Tibial artery (tissue), 4 donors: Measurements from ENCODE around the gene NR2F1-AS1.

ENCODE experiments used
- DNase-seq, 2 donors: peaks; one replicate each; pipeline ENCODE4 v3.0.0-alpha.2; 2019
- H3K27ac ChIP-seq, 2 donors: fragments of 200-600 bp; sonication (generic) in 1 of 2; 1 replicate in 1 of 2; 2 replicates in 1 of 2; pipeline ENCODE4 v1.5.1; 2018 to 2019; ENCODE audit warnings: mild to moderate bottlenecking in 1 of 2
- H3K27me3 ChIP-seq, 2 donors: fragments of 200-600 bp; sonication (generic) in 1 of 2; one replicate each; pipeline versions ENCODE4 v1.5.1 to v1.6.0; 2016 to 2019
- H3K36me3 ChIP-seq, 3 donors: fragments of 200-600 bp; sonication (generic) in 2 of 3; one replicate each; pipeline ENCODE4 v1.5.1; 2016 to 2019; ENCODE audit warnings: mild to moderate bottlenecking in 2 of 3
- H3K4me1 ChIP-seq, 4 donors: fragments of 200-600 bp; sonication (generic) in 2 of 4; 1 replicate in 3 of 4; 2 replicates in 1 of 4; pipeline ENCODE4 v1.5.1; 2016 to 2019
- H3K4me3 ChIP-seq, 2 donors: fragments of 200-600 bp; sonication (generic) in 1 of 2; 1 replicate in 1 of 2; 2 replicates in 1 of 2; pipeline ENCODE4 v1.5.1; 2018 to 2019; ENCODE audit warnings: mild to moderate bottlenecking in 2 of 2
- H3K9me3 ChIP-seq, 3 donors: fragments of 200-600 bp; sonication (generic) in 1 of 3; one replicate each; pipeline ENCODE4 v1.5.1; 2016 to 2019
- intact Hi-C: fragments of 100-400 bp; cut with DNase I; formaldehyde crosslinking; loops from one replicate; pipeline ENCODE4 v1.15.0; 2023; ENCODE audit warnings: low total_unique reads
- TF ChIP-seq, protein P1 (sequence below), 2 experiments: fragments of 200-600 bp in 1 of 2; fragments of 450-650 bp in 1 of 2; IDR thresholded peaks; one replicate each; pipeline ENCODE4 v1.5.1; 2017 to 2019; ENCODE audit warnings: antibody characterized with exemption in 2 of 2, mild to moderate bottlenecking in 1 of 2, moderate library complexity in 1 of 2

Gene NR2F1-AS1

DNA sequence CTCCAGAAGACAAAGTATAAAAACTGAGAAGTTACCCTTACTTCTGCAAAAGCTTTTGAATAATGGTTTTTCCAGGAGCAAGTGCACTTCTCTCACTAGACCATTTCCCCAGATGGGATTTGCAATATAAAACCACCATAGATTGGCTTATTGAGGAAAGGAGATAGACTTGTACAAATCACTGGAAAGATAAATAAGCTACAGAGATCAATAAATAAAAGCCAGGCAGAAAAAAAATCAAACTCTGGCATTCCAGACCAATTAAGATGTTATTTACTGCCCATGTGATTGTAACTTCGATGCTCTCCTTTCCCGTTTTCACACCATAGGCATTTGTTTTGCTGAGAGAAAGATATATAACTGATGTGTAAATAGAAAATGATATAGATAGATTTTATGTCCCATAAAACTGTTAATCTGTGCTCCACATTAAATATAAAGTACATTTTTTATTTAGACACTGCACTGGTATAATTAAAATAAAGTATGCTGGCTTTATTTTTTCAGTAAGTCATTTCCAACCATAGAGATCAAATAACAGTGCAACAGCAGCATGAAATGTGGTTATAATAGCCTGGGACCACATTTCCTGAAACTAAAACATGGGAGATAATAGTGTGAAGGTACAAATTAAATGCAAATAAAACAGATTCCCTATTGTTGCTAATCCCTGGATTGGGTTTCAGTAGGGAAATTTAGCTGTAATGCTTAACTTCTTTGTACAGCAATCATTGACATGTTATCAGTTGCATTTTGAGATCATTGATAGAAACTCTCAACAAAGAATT, 177.7 kb downstream of the NR2F1-AS1 start:
- TF ChIP-seq, protein P1, sequence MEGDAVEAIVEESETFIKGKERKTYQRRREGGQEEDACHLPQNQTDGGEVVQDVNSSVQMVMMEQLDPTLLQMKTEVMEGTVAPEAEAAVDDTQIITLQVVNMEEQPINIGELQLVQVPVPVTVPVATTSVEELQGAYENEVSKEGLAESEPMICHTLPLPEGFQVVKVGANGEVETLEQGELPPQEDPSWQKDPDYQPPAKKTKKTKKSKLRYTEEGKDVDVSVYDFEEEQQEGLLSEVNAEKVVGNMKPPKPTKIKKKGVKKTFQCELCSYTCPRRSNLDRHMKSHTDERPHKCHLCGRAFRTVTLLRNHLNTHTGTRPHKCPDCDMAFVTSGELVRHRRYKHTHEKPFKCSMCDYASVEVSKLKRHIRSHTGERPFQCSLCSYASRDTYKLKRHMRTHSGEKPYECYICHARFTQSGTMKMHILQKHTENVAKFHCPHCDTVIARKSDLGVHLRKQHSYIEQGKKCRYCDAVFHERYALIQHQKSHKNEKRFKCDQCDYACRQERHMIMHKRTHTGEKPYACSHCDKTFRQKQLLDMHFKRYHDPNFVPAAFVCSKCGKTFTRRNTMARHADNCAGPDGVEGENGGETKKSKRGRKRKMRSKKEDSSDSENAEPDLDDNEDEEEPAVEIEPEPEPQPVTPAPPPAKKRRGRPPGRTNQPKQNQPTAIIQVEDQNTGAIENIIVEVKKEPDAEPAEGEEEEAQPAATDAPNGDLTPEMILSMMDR (IDR thresholded peaks at IDR 0.05): no peak

DNA sequence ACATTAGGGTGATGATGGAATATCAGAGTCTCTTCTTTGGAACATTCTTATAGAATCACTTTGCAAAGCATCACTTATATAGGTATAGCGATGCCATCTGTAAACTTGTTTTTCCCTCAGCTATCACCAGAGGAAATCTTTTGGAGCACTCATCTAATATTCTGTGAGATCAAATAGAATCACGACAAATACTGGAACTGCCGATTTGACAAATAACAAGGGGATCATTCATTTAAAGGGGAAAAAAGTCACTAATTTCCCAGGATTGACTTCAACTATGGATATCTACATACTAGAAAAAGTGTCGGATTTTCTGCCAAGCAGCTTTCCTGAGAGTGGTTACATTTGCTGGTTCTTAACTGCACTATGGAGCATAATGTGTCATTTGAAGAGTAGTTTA, 178.6 kb downstream of the NR2F1-AS1 start:
- Histone ChIP-seq H3K27me3 (no peaks in the 10 kb centered on the region), H3K9me3 (no peaks in the 10 kb centered on the region), H3K27ac (no peak overlapping the region), H3K4me3 (no peak overlapping the region), H3K36me3 (no peaks in the 10 kb centered on the region), H3K4me1 (no peaks in the 10 kb centered on the region)
- TF ChIP-seq, protein P1 (IDR thresholded peaks at IDR 0.05): no peak
- intact Hi-C loops: no loop called here
- no peak for DNase-seq

More for the DNA sequence above, 177.7 kb downstream of the NR2F1-AS1 start:
- no peaks in the 10 kb centered on the region for H3K9me3 ChIP-seq
- intact Hi-C loops: no loop called here
- no peaks in the 10 kb centered on the region for H3K36me3 ChIP-seq
- no peak for DNase-seq
- no peaks in the 10 kb centered on the region for H3K4me1 ChIP-seq
- no peaks in the 10 kb centered on the region for H3K27me3 ChIP-seq
- H3K4me3 ChIP-seq: no peak overlapping the region
- H3K27ac ChIP-seq: no peak overlapping the region

DNA sequence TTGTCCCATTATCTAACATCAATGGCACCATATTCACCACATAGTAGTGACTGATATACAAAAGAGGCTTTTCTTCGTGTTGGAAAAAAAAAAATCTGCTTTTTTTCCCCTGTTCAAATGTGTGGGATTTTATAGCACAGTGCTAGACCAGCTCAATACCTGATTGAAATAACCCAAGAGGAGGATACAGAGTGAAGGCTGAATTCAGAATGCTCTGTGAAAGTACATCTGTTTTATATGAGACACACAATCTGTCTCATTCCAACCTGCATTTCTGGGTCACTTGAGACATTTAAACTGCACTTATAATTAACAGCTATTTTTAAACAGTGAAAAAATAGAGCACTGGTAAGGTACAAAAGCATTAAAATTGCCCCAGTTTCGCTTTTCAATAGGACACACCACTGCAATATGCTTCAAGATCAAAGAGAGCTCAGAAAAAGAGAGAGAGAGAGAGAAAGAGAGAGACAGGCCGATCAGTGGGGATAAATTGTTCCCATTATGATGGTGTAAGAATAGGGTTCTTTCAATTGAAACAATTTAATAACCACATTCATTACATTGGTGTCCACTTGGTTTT, 179.3 kb downstream of the NR2F1-AS1 start:
- intact Hi-C loops: no loop called here
- no peak for DNase-seq
- H3K27ac ChIP-seq: no peak overlapping the region
- no peaks in the 10 kb centered on the region for H3K36me3 ChIP-seq
- H3K4me3 ChIP-seq: no peak overlapping the region
- TF ChIP-seq, protein P1 (IDR thresholded peaks at IDR 0.05): no peak
- no peaks in the 10 kb centered on the region for H3K4me1 ChIP-seq
- H3K9me3 ChIP-seq: no peaks in the 10 kb centered on the region
- no peaks in the 10 kb centered on the region for H3K27me3 ChIP-seq

DNA sequence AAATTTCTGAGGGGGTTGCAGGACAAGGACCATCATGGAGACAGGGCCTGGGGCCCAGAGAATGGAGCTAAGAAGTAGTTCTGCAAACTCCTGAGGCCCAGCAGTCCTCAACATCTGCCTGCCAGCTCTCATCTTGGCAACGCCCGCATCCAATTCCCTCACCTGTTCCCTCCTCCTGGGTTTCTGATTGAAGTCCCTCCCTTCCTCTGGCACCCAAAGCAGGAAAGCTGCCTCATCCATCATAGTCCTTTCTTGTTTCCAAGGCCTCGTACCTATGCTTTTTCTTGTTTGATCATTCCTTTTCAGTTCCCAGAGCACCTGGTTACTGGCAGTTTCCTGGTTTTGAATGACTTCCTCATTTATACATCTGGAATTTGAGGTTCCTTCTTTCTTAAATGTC, 181.3 kb downstream of the NR2F1-AS1 start:
- TF ChIP-seq, protein P1 (IDR thresholded peaks at IDR 0.05): no peak
- H3K4me1 ChIP-seq: no peaks in the 10 kb centered on the region
- DNase-seq: no peak
- intact Hi-C loops: no loop called here
- no peaks in the 10 kb centered on the region for H3K36me3 ChIP-seq
- H3K9me3 ChIP-seq: no peaks in the 10 kb centered on the region
- H3K4me3 ChIP-seq: no peak overlapping the region
- no peak overlapping the region for H3K27ac ChIP-seq
- no peaks in the 10 kb centered on the region for H3K27me3 ChIP-seq

DNA sequence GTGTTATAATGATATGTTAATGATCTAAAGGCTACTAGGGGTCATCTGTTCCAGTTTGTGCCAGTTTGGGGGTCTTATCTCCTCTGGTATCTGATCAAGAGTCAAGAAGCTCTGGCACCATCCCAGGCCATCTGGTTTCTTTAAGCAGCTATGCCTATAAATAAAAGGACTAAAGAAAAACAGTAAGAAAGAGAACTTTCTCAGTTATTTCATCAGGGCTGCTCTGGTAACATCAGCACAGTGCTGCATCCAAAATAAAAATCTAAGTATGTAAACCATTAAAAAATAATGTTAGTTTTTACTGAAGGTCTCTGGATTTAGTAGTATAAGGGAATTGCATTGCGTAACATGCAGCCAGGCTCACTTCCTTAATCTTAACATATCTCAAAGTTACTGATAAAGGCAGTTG, 185.0 kb downstream of the NR2F1-AS1 start:
- Histone ChIP-seq H3K9me3 (no peaks in the 10 kb centered on the region), H3K27ac (no peak overlapping the region), H3K36me3 (no peaks in the 10 kb centered on the region), H3K4me3 (no peak overlapping the region), H3K27me3 (no peaks in the 10 kb centered on the region), H3K4me1 (no peaks in the 10 kb centered on the region)
- TF ChIP-seq, protein P1 (IDR thresholded peaks at IDR 0.05): no peak
- intact Hi-C loops: no loop called here
- DNase-seq: no peak
